Liver (tissue), 9 donors: Measurements from ENCODE around the gene CFHR1. TPM values are rescaled to one million over a fixed set of nuclear protein-coding genes. Genes with fewer than 3 reads are reported as not detected.

Source experiments
- DNase-seq: peaks from one replicate; pipeline ENCODE4 v3.0.0-alpha.2; 2017; ENCODE audit warnings: low spot score
- H3K27ac ChIP-seq, 2 donors: one replicate each; pipeline ENCODE4 v1.7.0; 2013; ENCODE audit warnings: inconsistent platforms in 2 of 2, low read length in 2 of 2, control low read depth in 1 of 2, low read depth in 1 of 2, mild to moderate bottlenecking in 1 of 2
- H3K27me3 ChIP-seq, 4 donors: one replicate each; pipeline versions ENCODE4 v1.6.1 to v1.7.0; 2013; ENCODE audit warnings: low read length in 3 of 4, inconsistent platforms in 1 of 4, mild to moderate bottlenecking in 1 of 4, moderate library complexity in 1 of 4; ENCODE audit not compliant: control insufficient read depth in 4 of 4, insufficient read depth in 4 of 4
- H3K36me3 ChIP-seq, 4 donors: one replicate each; pipeline versions ENCODE4 v1.6.1 to v1.7.0; 2013; ENCODE audit warnings: low read length in 3 of 4, mild to moderate bottlenecking in 3 of 4, low read depth in 1 of 4, moderate library complexity in 1 of 4; ENCODE audit not compliant: control insufficient read depth in 4 of 4, insufficient read depth in 3 of 4
- H3K4me1 ChIP-seq, 4 donors: one replicate each; pipeline versions ENCODE4 v1.6.1 to v1.7.0; 2013; ENCODE audit warnings: low read length in 3 of 4, mild to moderate bottlenecking in 3 of 4, moderate library complexity in 1 of 4; ENCODE audit not compliant: control insufficient read depth in 4 of 4, insufficient read depth in 4 of 4
- H3K4me3 ChIP-seq, 3 donors: one replicate each; pipeline versions ENCODE4 v1.6.1 to v1.7.0; 2013; ENCODE audit warnings: low read length in 3 of 3, control low read depth in 1 of 3, low read depth in 1 of 3, mild to moderate bottlenecking in 1 of 3
- H3K9ac ChIP-seq, 2 donors: one replicate each; pipeline ENCODE4 v1.7.0; 2013; ENCODE audit warnings: low read length in 2 of 2, mild to moderate bottlenecking in 2 of 2, moderate library complexity in 2 of 2, control low read depth in 1 of 2, low read depth in 1 of 2
- H3K9me3 ChIP-seq, 4 donors: one replicate each; pipeline versions ENCODE4 v1.6.1 to v1.7.0; 2013; ENCODE audit warnings: low read length in 3 of 4; ENCODE audit not compliant: control insufficient read depth in 4 of 4
- ATF3 ChIP-seq: IDR thresholded peaks from 2 replicates; pipeline ENCODE4 v1.6.1; 2016; ENCODE audit warnings: antibody characterized with exemption
- CTCF ChIP-seq: fragments of 150-350 bp; IDR thresholded peaks from 2 replicates; pipeline ENCODE4 v1.5.1; 2017; ENCODE audit warnings: improper control_type of control experiment, low read depth, low read length; ENCODE audit not compliant: missing input control
- EGR1 ChIP-seq, 2 donors: IDR thresholded peaks; 2 replicates each; pipeline ENCODE4 v1.6.1; 2016 to 2018; ENCODE audit warnings: antibody characterized with exemption in 2 of 2, low read depth in 2 of 2
- FOXA2 ChIP-seq: IDR thresholded peaks from 2 replicates; pipeline ENCODE4 v1.6.1; 2016; ENCODE audit warnings: antibody characterized with exemption
- GABPA ChIP-seq, 2 donors: IDR thresholded peaks in 1 of 2; conservative IDR thresholded peaks in 1 of 2; 2 replicates each; pipeline ENCODE4 v1.6.1; 2016; ENCODE audit warnings: antibody characterized with exemption in 2 of 2, mild to moderate bottlenecking in 1 of 2, moderate library complexity in 1 of 2
- HNF4A ChIP-seq, 2 donors: conservative IDR thresholded peaks; 2 replicates each; pipeline ENCODE4 v1.6.1; 2016; ENCODE audit warnings: antibody characterized with exemption in 2 of 2, mild to moderate bottlenecking in 2 of 2
- JUND ChIP-seq, 2 donors: IDR thresholded peaks; 2 replicates each; pipeline ENCODE4 v1.6.1; 2016; ENCODE audit warnings: antibody characterized with exemption in 2 of 2
- MAX ChIP-seq: IDR thresholded peaks from 2 replicates; pipeline ENCODE4 v1.6.1; 2016; ENCODE audit warnings: antibody characterized with exemption
- NR2F2 ChIP-seq: IDR thresholded peaks from 2 replicates; pipeline ENCODE4 v1.6.1; 2016; ENCODE audit warnings: antibody characterized with exemption
- RAD21 ChIP-seq, 2 donors: IDR thresholded peaks; 2 replicates each; pipeline ENCODE4 v1.6.1; 2016; ENCODE audit warnings: antibody characterized with exemption in 2 of 2, mild to moderate bottlenecking in 2 of 2
- REST ChIP-seq: IDR thresholded peaks from 2 replicates; pipeline ENCODE4 v1.6.1; 2016; ENCODE audit warnings: antibody characterized with exemption, mild to moderate bottlenecking
- RXRA ChIP-seq, 2 donors: IDR thresholded peaks; 2 replicates each; pipeline ENCODE4 v1.6.1; 2017 to 2018; ENCODE audit warnings: antibody characterized with exemption in 2 of 2, mild to moderate bottlenecking in 1 of 2
- SP1 ChIP-seq: IDR thresholded peaks from 2 replicates; pipeline ENCODE4 v1.6.1; 2018; ENCODE audit warnings: antibody characterized with exemption, mild to moderate bottlenecking
- TAF1 ChIP-seq: conservative IDR thresholded peaks from 2 replicates; pipeline ENCODE4 v1.6.1; 2016; ENCODE audit warnings: antibody characterized with exemption, mild to moderate bottlenecking
- YY1 ChIP-seq: IDR thresholded peaks from 2 replicates; pipeline ENCODE4 v1.6.1; 2016; ENCODE audit warnings: antibody characterized with exemption, mild to moderate bottlenecking
- ZBTB33 ChIP-seq: IDR thresholded peaks from 2 replicates; pipeline ENCODE4 v1.6.1; 2016; ENCODE audit warnings: antibody characterized with exemption
- WGBS: extraction: QIAGEN DNeasy Blood & Tissue Kit; methylation state at CpG from one replicate; pipeline ENCODE4 v1.1.7; 2013; 5-methylcytosine and 5-hydroxymethylcytosine counted together
- polyA plus RNA-seq, 2 donors: library from polyadenylated mRNA; stranded (reverse) in 1 of 2; unstranded in 1 of 2; fragments of 200-250 nt in 1 of 2; fragments of >200 nt in 1 of 2; fragmentation: Nextera tagmentation in 1 of 2; extraction: Ambion mirVana in 1 of 2; gene quantifications; one replicate each; pipeline versions ENCODE4 v1.2.1 to v1.2.3, GENCODE V29; 2013 to 2015
- total RNA-seq, 2 donors: library from RNA; depleted of rRNA; stranded (reverse); fragments of >200 nt; gene quantifications; one replicate each; pipeline ENCODE4 v1.2.3, GENCODE V29; 2014
- donor health status: healthy.
- donor health status: healthy.
- donor health status: healthy.
- donor health status: healthy.
- donor health status: healthy.

CFHR1 gene
- total and polyA plus RNA-seq, 4 donors, result 288 to 1,028 (median 507) TPM

- no peaks in the 10 kb centered on the region for H3K9me3 ChIP-seq
- WGBS, result 94% methylated on average over 4 of the region's 4 CpGs
- H3K36me3 ChIP-seq, result no peaks in the 10 kb centered on the region
- H3K9ac ChIP-seq, result no peak overlapping the region
- H3K4me1 ChIP-seq, result peaks cover 0 to 3% (median 0%) of the 10 kb centered on the region in 4 donors
- DNase-seq, result no peak
- H3K4me3 ChIP-seq, result no peak overlapping the region
- H3K27ac ChIP-seq, result no peak overlapping the region
- H3K27me3 ChIP-seq, result no peaks in the 10 kb centered on the region
- TF ChIP-seq HNF4A (conservative IDR thresholded peaks at IDR 0.05) (no peak), YY1 (no peak), NR2F2 (no peak), JUND (IDR thresholded peaks at IDR 0.05) (no peak)
Measured at GRCh38 chr1:196873385-196873784, 53.9 kb downstream of the CFHR1 start.

GRCh38 chr1:196875935-196876334 lies 56.4 kb downstream of the CFHR1 start:
- H3K4me1 ChIP-seq, result peaks cover 0 to 3% (median 0%) of the 10 kb centered on the region in 4 donors
- 95% methylated on average over 3 of the region's 3 CpGs for WGBS
- H3K27ac ChIP-seq, result no peak overlapping the region
- no peak overlapping the region for H3K4me3 ChIP-seq
- DNase-seq, result no peak
- TF ChIP-seq EGR1 (IDR thresholded peaks at IDR 0.05; ENCODE audit: low read depth in 2 of 2), result no peak
- no peak for TF ChIP-seq REST
- TF ChIP-seq NR2F2, result no peak
- no peaks in the 10 kb centered on the region for H3K27me3 ChIP-seq
- no peaks in the 10 kb centered on the region for H3K9me3 ChIP-seq
- no peaks in the 10 kb centered on the region for H3K36me3 ChIP-seq
- H3K9ac ChIP-seq, result no peak overlapping the region

- Histone ChIP-seq H3K36me3 (no peaks in the 10 kb centered on the region), H3K27ac (no peak overlapping the region), H3K27me3 (no peaks in the 10 kb centered on the region), H3K9ac (no peak overlapping the region), H3K4me1 (peaks cover 0 to 3% (median 0%) of the 10 kb centered on the region in 4 donors), H3K4me3 (peak overlapping the region; percentile 42 to 55 (median 52)), H3K9me3 (no peaks in the 10 kb centered on the region)
- peak; percentile 38 for DNase-seq
- 7% methylated on average over 29 of the region's 29 CpGs for WGBS
- TF ChIP-seq JUND (IDR thresholded peaks at IDR 0.05) (no peak), ZBTB33 (no peak), REST (no peak), FOXA2 (no peak), TAF1 (no peak), GABPA (IDR thresholded peaks at IDR 0.05 in 1 of 2, conservative IDR thresholded peaks at IDR 0.05 in 1 of 2) (no peak), MAX (no peak), RAD21 (IDR thresholded peaks at IDR 0.05) (peak in 1 of 2 donors; percentile 57), CTCF (peak; percentile 22), EGR1 (IDR thresholded peaks at IDR 0.05; ENCODE audit: low read depth in 2 of 2) (no peak), YY1 (no peak), ATF3 (no peak), RXRA (IDR thresholded peaks at IDR 0.05) (no peak), HNF4A (conservative IDR thresholded peaks at IDR 0.05) (peak; percentile 15 to 32), NR2F2 (no peak), SP1 (no peak)
Measured at GRCh38 chr1:196877964-196878363, 58.4 kb downstream of the CFHR1 start.
